HPDE6-E6E7 (cell line): ENCODE results near the gene CABCOCO1.

Experiments
- DNase-seq: peaks from one replicate; pipeline ENCODE4 v3.0.0; 2011; ENCODE audit warnings: missing footprints; ENCODE audit errors: extremely low spot score

CABCOCO1 gene

DNA sequence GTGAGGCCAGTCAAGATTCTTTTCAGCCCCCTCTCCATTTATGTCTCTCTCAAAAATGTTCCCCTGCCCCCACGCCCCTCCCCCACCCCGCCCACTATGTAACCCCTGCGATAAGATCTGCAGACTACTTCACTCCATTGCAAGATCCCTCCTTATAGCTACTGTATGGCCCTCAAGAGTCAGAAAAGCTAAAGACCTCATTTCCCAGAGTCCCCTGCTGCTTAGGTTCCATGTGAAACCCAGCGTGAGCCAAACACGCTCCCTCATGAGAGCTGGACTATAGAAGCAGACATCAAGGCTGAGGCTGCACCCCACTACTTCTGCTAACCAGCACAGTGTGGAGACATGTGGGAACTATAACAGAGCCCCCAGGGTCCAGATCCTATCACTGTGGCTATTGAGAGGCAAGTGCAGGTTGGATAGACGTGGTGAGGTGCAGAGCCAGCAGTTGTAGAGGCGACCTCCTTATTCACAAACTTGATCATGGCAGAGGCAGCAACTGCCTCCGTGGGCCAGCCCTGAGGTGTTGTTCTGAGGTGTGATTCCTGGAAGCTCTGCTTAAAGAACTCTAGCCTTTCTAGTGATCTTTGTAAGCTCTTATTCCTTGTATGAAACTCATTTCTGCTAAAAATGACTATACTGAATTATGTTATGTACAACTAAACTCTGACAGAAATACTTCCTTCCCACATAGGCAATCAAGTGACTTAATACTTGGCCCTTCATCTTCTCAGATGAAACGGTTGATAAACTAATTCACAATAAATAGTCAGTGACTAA lies 121.8 kb downstream of the CABCOCO1 start:
- no peak for DNase-seq

- no peak for DNase-seq
Observed at GRCh38 chr10:61785473-61786105, 122.9 kb downstream of the CABCOCO1 start.

DNA sequence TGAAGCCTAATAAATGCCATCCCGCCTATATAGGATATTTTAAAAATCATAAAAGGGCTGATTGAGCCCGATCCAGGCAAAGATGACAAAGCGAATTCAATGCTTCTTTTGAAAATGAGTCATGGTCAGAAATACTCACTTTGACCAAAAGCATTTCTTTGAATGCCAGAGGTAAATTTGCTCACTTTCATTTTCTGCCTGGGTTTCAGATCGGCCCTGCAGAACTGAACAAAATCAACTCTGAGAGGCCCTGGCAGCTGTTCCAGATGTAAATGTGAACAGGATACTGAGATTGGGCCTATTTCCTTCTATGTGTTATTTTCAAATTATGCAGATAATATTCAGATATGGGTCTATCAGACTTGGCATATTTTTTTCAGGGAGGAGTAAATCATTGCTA lies 124.0 kb downstream of the CABCOCO1 start:
- peak; percentile 61 for DNase-seq

DNA sequence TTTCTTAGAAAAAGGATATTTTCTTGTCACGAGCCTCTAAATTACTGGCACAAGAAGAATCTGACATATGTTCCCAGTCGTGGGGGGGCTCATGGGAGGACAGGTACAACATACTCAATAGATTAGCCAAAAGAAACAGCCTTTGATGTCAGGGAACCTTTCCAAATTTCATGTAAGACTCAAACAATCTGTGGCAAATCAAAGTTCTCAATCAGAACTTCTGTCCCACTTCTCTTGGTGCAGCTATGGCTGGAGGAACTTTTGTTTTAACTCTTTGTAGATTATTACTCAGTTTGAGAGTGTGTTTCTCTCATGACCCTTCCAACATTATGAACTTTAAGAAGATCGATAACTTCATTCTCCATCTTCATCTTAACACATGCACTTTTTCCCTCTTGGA lies 124.4 kb downstream of the CABCOCO1 start:
- no peak for DNase-seq

DNA sequence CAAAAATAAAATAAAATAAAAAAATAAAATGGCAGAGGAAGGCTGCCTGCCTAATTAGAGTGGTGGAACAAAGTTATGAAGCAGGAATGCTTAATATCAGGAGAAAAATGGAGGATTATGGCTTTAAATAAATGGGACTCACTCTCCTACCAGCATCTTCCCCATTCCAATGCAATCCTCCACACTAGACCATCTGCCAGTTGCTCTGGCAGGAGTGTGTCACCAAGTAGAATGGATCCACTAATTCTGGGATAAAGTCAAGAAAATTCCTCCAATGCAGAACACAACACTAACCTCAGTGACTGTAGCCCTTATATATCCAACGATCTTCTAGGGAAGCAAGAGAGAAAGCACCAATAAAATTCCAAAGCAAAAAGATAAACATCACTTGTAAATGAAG lies 126.3 kb downstream of the CABCOCO1 start:
- no peak for DNase-seq

DNA sequence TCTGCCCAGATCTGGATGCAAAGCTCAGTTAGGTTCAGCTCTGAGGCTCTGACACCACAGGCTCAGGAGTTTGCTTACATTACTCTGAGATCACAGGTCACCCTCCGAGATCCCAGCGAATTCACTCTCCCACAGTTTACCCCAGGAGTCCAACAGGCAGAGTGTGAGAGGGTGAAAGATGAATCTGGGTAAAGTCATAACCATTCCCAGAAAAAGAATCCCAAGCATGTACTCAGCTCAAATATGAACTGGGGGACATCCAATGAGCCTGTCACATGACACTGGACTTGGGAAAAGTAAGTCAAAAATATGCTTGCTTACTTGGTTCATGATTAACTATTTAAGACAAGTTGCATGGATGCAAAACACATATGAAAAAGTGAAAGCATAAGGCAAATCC lies 128.5 kb downstream of the CABCOCO1 start:
- DNase-seq = no peak

- DNase-seq = no peak
Observed at GRCh38 chr10:61792097-61792716, 129.5 kb downstream of the CABCOCO1 start.

GRCh38 chr10:61792921-61793320 lies 130.2 kb downstream of the CABCOCO1 start:
- DNase-seq = no peak

DNA sequence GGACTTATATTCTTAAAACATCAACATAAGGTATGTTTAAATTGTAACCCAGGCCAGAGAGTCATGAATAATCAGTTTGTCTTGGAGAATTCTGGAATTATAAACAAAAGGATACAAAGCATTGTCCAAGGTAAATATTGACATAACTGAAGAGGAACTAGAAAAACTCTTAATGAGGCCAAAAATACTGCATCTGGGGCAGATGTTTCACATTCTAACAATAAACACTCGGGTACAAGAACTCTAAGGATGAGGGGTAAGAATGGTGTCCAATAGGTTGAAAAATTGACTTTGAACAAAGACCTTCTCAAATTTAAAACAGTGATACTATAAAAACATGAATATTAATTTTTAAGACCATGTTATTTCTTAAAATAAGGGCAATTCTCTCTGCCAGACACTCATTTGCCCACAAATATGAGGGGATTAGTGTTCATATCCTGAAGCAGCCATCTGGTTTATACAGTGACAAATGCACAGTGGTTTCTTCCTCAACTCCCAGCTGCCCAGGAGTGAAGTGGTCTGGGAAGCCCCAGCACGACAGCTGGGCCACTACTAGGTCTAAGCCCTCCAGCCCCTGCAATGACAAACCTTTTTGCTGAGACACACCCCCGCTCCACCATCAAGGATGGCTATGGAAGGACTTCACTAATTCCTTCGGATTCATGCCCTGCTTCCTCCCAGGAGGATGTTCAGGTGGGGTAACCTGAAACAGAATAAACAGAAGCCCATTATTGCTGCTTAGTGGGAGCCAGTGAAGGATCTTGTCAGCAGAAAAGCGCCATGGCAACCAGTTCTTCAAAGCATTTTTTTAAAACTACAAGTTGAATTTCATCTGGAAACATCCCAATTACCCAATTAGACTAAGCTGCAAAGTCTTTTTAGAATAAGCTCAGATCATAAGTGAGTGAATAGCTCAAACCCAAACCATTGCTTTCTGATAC lies 131.3 kb downstream of the CABCOCO1 start:
- no peak for DNase-seq

GRCh38 chr10:61795147-61795546 lies 132.4 kb downstream of the CABCOCO1 start:
- no peak for DNase-seq

GRCh38 chr10:61795551-61795950 lies 132.8 kb downstream of the CABCOCO1 start:
- no peak for DNase-seq

DNA sequence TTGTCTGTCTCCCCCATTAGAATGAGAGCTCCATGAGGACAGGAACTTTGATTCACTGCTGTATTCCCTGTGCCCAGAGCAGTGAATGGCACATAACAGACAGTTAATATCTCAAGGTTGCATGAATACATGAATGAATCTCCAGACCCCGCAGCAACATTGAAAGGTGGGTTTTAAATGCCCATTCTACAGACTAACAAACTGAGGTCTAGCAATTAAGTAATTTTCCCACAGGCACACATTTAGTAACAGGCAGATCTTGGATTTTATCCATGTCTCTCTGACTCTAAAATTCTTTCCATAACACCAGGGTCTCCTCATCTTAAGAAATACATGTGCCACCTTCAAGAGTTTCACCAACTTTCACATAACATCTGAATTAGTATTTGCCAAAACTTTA lies 134.1 kb downstream of the CABCOCO1 start:
- no peak for DNase-seq

DNA sequence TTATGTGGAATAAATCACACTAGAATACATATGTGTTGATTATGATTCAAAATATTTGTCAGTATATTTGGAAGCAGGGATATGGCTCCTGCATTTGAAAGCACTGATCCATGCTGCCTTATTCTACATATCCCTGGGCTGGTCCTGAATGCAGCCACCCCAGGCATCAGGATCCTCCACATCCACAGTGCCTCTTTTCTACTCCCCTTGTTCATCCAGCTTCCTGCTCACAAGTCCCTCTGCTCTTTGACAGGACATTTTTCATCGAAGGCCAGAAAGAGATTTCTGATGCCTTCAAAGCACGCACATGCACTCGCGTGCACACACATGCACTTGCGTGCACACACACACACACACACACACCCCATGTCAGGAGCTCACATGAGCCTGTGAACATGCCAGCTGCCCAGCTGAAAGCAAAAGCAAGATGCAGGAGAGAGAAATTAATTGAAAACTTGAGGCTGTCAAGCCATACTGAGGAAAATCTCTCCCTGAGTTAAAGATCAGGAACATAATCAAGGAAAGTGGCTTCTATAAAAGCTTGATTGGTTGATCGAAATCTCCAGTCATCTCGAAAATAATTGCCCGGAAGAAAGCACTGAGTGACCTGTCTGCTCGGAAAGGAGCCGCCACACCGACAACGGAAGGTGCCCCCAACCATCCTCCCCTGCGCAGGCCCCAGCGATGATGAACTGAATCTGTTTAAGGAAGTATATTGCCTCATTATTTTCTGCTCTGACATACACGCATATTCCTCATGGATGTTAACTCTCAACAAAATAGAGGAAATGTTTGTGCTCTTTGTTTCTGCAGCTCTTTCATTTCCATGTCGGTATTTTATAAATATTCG lies 134.8 kb downstream of the CABCOCO1 start:
- DNase-seq = no peak

- DNase-seq = no peak
Observed at GRCh38 chr10:61798713-61799112, 136.0 kb downstream of the CABCOCO1 start.

DNA sequence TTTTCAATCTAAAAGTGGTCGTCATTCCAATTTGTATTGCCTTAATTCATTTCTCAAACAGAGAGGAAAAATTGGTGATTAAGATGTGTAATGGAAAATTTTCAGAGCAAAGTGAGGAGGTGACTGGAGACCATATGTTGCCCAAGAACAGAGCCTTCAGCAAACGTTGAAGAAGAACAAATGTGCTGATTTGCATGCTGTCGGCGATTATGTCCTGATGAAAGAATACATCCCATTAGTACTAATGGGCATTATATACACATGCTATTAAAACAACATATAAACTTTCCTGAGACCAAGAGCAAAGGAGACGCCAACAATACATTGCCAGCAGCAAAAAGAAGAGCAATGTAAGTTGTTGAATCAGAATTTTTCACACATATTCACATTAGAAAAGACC lies 138.8 kb downstream of the CABCOCO1 start:
- DNase-seq = no peak

DNA sequence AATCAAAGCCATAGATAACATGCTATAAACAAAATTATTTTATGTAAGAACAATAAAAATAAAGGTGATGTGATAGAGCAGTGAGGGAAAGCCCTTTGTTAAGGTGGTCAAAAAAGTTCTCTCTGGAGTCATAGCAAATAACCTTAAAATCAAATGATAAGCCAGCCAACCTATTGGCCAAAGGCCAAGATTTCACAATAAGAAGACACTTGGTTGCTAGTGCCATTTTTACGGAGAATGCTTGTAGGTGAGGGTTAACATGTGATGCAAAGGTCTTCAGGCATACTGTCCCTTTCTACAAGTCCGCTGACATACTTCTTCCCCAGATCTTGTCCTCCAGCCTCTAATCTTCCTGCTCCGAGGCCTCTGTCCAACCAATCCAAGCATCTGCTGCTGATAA lies 140.5 kb downstream of the CABCOCO1 start:
- DNase-seq = no peak

DNA sequence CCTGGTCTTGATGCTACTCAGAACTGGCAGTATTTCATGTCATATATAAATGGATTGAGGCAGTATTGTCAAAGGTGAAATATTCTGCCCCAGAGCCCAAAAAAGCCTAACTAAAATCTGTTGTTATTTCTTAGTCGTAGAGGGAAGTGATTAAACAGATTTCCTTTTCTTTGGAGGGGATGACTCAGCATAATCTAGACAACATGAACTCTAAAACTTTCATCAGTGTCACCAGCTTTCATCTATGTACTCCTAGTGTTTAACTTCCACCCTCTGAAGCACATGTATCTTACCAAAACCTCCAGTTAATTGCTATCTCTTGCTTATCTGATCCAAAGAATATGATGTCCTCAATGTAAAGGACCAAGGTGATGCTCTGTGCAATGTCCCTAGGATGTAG lies 141.7 kb downstream of the CABCOCO1 start:
- DNase-seq = no peak

DNA sequence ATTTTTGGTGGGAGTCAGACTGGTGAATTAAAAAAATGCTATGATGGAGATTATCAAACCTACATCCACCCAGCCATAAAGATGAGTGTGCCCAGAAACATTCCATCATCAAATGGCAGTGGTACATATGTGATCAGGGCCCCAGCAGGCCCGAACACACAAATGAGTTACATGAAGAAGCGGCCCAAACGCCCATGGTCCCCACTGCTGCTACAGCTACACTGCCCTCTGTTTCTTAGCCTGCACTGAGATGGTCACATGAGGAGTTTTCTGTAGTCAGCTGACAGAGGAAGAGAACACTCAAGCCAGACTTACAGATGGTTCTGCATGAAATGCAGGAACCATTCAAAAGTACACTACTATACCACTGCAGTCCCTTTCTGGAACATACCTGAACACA lies 142.4 kb downstream of the CABCOCO1 start:
- DNase-seq = no peak

GRCh38 chr10:61810263-61810662 lies 147.5 kb downstream of the CABCOCO1 start:
- DNase-seq = no peak

GRCh38 chr10:61812052-61812721 lies 149.5 kb downstream of the CABCOCO1 start:
- DNase-seq = no peak
